Measurements from ENCODE around the gene TBRG4.
"Not testable (repeated sequence)": the region's sequence is repeated elsewhere in the genome, so short reads cannot be mapped to it uniquely, and the experiment has no call there.

TBRG4 gene

DNA sequence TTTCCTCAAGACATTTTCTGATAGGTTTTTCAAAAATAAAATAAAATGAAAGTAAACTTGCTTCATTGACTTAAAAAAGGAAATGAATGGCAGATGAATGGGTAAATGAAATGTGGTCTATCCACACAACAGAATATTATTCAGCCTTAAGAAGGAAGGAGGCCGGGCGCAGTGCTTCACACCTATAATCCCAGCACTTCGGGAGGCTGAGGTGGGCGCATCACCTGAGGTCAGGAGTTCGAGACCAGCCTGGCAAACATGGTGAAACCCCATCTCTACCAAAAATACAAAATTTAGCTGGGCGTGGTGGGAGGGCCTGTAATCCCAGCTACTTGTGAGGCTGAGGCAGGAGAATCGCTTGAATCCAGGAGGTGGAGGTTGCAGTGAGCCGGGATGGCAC, 42.4 kb upstream of the TBRG4 start:
- not testable (repeated sequence) for H3K4me3 ChIP-seq (ENCODE audit: low read length); H3K9me3 ChIP-seq (ENCODE audit: insufficient read depth, low read depth, low read length); H3K27ac ChIP-seq (ENCODE audit: low read depth, low read length); H3K9ac ChIP-seq (ENCODE audit: low read depth, low read length); H3K36me3 ChIP-seq (ENCODE audit: insufficient read depth, low read length); H3K4me1 ChIP-seq (ENCODE audit: insufficient read depth, low read length)
- WGBS: 91% methylated on average over 8 of the region's 8 CpGs
- H3K27me3 ChIP-seq (ENCODE audit: insufficient read depth, low read length): peaks cover 25% of the 10 kb centered on the region

DNA sequence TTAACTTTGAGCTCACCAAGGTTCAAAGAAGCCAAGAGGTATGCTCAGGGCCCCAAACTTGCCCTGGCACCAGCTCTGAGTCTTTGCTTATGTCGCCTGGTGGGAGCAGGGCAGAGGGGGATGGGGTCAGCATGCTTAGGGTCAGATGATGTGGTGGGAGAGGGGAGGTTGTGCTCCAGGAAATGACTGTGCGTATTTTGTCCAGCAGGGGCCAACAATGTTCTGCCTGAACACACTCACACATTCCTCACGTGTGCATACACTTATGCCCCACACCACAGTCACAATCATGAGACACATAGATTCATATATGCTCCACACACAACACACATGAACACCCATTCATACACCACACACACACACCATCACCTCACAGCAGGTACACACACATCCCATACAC, 41.7 kb upstream of the TBRG4 start:
- Histone ChIP-seq H3K4me1 (ENCODE audit: insufficient read depth, low read length) (no peaks in the 10 kb centered on the region), H3K36me3 (ENCODE audit: insufficient read depth, low read length) (no peaks in the 10 kb centered on the region), H3K9me3 (ENCODE audit: insufficient read depth, low read depth, low read length) (no peaks in the 10 kb centered on the region), H3K9ac (ENCODE audit: low read depth, low read length) (no peak overlapping the region), H3K27ac (ENCODE audit: low read depth, low read length) (no peak overlapping the region), H3K27me3 (ENCODE audit: insufficient read depth, low read length) (peaks cover 19% of the 10 kb centered on the region), H3K4me3 (ENCODE audit: low read length) (no peak overlapping the region)
- 80% methylated on average over 3 of the region's 3 CpGs for WGBS

DNA sequence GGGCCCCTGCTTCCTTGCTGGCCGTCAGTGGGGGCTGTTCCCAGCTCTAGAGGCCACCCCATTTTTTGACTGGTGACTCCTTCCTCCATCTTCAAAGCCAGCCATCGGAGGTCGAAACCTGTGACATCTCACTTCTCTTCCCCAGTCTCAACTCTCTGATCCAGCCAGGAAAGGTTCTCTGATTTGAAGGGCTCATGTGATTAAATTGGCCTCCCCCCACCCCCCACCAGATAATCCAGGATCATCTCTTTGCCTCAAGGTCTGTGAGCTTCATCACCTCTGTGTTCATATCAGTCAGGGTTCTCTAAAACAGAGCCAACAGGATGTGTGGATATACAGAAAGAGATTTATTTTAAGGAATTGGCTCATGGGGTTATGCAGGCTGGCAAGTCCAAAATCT, 40.5 kb upstream of the TBRG4 start:
- 78% methylated on average over 3 of the region's 3 CpGs for WGBS
- H3K4me1 ChIP-seq (ENCODE audit: insufficient read depth, low read length): no peaks in the 10 kb centered on the region
- H3K9ac ChIP-seq (ENCODE audit: low read depth, low read length): no peak overlapping the region
- H3K27ac ChIP-seq (ENCODE audit: low read depth, low read length): no peak overlapping the region
- H3K36me3 ChIP-seq (ENCODE audit: insufficient read depth, low read length): no peaks in the 10 kb centered on the region
- H3K4me3 ChIP-seq (ENCODE audit: low read length): no peak overlapping the region
- no peaks in the 10 kb centered on the region for H3K9me3 ChIP-seq (ENCODE audit: insufficient read depth, low read depth, low read length)
- H3K27me3 ChIP-seq (ENCODE audit: insufficient read depth, low read length): peaks cover 7% of the 10 kb centered on the region

DNA sequence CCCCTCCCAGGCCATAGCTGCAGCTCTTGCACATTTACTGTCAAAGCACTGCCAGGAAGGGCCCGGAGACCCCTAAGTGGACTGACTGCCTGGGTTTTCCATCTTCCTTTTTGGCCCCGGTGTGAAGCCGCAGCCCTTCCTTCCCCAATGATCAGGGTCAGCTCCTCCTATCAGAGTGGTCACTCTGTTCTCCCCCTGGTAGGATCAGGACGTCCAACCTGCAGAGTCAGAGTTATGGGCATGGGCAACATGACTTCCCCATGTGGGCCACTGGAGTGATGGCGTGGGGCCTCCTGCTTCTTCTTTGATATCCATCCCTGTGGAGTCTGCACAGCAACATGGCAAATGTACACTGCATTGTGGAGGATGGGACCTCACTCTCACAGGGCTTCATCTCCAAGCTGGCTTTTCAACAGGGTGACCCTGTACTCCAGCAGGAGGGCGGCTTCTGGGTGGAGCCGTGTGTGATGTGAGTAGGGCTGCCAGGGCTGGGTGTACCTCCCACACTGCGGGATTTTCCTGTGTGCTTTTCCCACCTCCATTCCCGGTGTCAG, 39.7 kb upstream of the TBRG4 start:
- Histone ChIP-seq H3K9ac (ENCODE audit: low read depth, low read length) (no peak overlapping the region), H3K27ac (ENCODE audit: low read depth, low read length) (no peak overlapping the region), H3K27me3 (ENCODE audit: insufficient read depth, low read length) (no peaks in the 10 kb centered on the region), H3K4me1 (ENCODE audit: insufficient read depth, low read length) (no peaks in the 10 kb centered on the region), H3K36me3 (ENCODE audit: insufficient read depth, low read length) (no peaks in the 10 kb centered on the region), H3K9me3 (ENCODE audit: insufficient read depth, low read depth, low read length) (no peaks in the 10 kb centered on the region), H3K4me3 (ENCODE audit: low read length) (no peak overlapping the region)
- WGBS: 83% methylated on average over 9 of the region's 9 CpGs

DNA sequence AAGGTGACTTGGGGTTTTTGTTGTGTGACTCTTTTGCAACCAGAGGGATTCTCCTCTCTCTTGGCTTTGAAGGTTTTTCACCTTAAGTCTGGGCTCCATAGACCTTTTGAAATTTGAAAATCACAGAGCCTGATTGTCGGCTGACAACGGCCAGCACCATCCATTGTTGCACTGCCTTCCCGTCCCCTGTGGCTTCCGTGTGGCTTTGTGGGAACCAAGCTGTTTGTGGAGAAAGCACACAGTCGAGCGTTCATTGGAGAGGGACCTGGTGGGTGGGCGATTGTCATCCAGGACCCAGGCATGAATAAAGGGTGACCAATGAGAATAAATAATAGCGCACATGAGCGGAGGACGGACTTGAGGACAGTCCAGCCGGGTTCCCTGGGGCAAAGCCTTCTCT, 38.7 kb upstream of the TBRG4 start:
- H3K9me3 ChIP-seq (ENCODE audit: insufficient read depth, low read depth, low read length): no peaks in the 10 kb centered on the region
- H3K4me1 ChIP-seq (ENCODE audit: insufficient read depth, low read length): no peaks in the 10 kb centered on the region
- H3K4me3 ChIP-seq (ENCODE audit: low read length): no peak overlapping the region
- no peaks in the 10 kb centered on the region for H3K36me3 ChIP-seq (ENCODE audit: insufficient read depth, low read length)
- 91% methylated on average over 11 of the region's 11 CpGs for WGBS
- no peak overlapping the region for H3K9ac ChIP-seq (ENCODE audit: low read depth, low read length)
- no peaks in the 10 kb centered on the region for H3K27me3 ChIP-seq (ENCODE audit: insufficient read depth, low read length)
- no peak overlapping the region for H3K27ac ChIP-seq (ENCODE audit: low read depth, low read length)

DNA sequence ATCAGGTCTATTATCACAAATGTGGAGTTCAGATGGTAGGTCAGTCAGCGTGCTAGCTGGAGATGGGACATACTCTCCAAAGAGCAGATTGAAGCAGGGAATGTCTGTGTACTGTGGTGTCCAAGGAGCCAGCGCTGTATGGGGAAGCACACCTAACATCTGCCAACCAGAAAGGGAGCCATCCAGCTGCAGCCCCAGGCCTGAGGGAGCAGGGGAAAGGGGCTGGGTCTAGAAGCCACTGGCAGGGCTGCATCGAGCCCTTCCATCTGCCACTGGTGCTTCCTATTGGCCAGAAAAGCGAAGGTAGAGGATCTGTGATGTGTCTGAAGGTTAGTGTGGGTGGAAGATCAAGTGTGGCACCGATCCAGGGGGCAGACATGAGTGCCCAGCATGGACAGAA, 38.1 kb upstream of the TBRG4 start:
- WGBS: 80% methylated on average over 5 of the region's 5 CpGs
- no peaks in the 10 kb centered on the region for H3K27me3 ChIP-seq (ENCODE audit: insufficient read depth, low read length)
- no peak overlapping the region for H3K4me3 ChIP-seq (ENCODE audit: low read length)
- no peaks in the 10 kb centered on the region for H3K9me3 ChIP-seq (ENCODE audit: insufficient read depth, low read depth, low read length)
- no peak overlapping the region for H3K9ac ChIP-seq (ENCODE audit: low read depth, low read length)
- H3K36me3 ChIP-seq (ENCODE audit: insufficient read depth, low read length): no peaks in the 10 kb centered on the region
- H3K27ac ChIP-seq (ENCODE audit: low read depth, low read length): no peak overlapping the region
- no peaks in the 10 kb centered on the region for H3K4me1 ChIP-seq (ENCODE audit: insufficient read depth, low read length)

DNA sequence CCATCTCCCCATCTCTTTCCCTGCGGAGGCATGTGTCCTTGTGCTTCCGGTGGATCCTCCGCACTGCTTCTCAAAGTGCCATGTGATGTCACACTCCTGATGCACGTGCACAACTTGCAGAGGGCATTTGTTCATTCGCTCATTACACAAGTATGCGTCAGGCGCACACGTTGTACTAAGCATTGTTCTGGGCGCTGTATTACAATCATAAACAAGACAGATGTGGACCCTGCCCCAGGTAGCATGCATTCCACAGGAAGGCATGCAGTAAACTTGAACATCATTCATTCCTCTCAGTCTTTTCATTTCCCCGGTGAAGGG, 37.1 kb upstream of the TBRG4 start:
- Histone ChIP-seq H3K4me3 (ENCODE audit: low read length) (no peak overlapping the region), H3K27me3 (ENCODE audit: insufficient read depth, low read length) (no peaks in the 10 kb centered on the region), H3K27ac (ENCODE audit: low read depth, low read length) (no peak overlapping the region), H3K9me3 (ENCODE audit: insufficient read depth, low read depth, low read length) (no peaks in the 10 kb centered on the region), H3K9ac (ENCODE audit: low read depth, low read length) (no peak overlapping the region), H3K4me1 (ENCODE audit: insufficient read depth, low read length) (no peaks in the 10 kb centered on the region), H3K36me3 (ENCODE audit: insufficient read depth, low read length) (no peaks in the 10 kb centered on the region)
- 93% methylated on average over 10 of the region's 10 CpGs for WGBS

DNA sequence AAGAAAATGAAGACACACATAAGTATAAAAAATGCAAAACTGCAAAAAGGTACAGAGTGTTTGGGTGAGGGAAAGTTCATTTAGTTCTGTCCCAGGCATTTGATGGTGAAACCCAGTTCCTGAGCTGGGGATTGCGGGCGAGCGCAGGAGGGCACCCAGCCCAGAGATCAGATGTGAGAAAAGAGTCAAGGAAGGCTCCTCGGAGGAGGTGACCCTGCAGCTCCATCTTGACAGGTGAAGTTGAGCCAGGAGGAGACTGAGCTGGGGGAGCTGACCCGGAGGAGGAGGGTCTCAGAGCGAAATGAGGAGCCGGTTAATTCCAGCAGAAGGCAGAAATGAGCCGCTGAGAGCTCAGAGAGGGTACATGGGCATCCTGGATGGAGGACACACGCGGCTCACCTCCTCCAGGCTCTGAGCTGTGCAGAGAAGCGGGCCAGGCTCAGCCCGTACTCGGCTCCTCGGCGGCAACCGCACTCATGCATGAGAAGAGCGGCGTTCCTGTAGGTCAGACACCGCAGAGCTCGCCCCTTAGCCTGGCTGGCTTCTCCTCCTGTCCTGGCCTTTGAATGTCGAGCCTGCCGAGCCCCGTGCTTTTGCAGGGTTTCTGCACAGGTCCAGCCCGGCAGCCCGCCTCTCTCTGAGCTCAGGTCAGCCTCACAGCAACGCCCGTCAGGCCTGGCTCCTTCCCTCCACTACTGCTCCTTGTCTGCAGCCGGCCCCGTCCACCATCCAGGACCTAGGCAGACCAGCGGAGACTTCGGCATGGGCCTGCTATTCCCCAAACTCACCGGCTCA, 36.6 kb upstream of the TBRG4 start:
- Histone ChIP-seq H3K27ac (ENCODE audit: low read depth, low read length) (no peak overlapping the region), H3K4me1 (ENCODE audit: insufficient read depth, low read length) (no peaks in the 10 kb centered on the region), H3K9ac (ENCODE audit: low read depth, low read length) (no peak overlapping the region), H3K4me3 (ENCODE audit: low read length) (no peak overlapping the region), H3K9me3 (ENCODE audit: insufficient read depth, low read depth, low read length) (no peaks in the 10 kb centered on the region), H3K27me3 (ENCODE audit: insufficient read depth, low read length) (no peaks in the 10 kb centered on the region), H3K36me3 (ENCODE audit: insufficient read depth, low read length) (no peaks in the 10 kb centered on the region)
- 88% methylated on average over 32 of the region's 32 CpGs for WGBS

DNA sequence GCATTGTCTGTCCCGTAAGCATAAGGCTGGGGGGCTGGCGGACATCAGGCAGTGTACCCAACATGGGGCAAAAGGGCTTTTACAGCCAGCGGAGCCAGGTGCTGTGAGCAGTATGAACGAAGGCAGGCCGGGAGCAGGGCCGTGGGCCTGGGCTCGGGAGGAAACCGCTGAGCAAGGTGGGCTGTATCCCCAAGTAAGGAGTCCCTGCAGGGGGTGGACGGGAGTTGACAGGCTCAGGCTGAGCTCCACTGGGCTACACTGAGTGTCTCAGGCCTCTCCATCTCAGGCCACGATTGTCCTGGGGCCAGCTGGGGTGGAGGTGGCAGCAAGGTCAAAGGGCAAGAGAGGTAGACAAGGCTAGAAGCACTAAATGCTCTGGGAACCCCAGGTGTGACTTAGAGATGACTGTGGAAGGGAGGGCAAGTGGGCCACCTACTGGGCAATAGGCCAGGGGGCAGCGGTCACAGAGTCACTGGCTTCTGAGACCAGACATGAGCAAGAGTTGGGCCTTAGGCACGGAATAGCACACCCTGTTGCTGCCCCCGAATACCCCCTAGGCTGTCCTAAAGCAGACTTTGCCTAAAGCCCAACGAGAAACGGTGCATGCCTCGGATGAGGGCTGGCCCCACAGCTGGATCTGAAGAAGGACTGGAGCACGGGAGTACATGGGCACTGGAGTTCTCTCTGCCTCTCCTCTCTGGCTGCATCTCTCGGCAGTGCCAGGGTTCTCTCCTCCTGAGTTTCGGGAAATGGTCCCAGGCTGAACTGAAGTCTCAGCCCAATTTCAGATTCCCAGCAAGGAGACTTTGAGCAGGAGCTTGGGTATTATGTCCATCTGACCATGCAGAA, 35.3 kb upstream of the TBRG4 start:
- Histone ChIP-seq H3K4me3 (ENCODE audit: low read length) (no peak overlapping the region), H3K27ac (ENCODE audit: low read depth, low read length) (no peak overlapping the region), H3K36me3 (ENCODE audit: insufficient read depth, low read length) (no peaks in the 10 kb centered on the region), H3K27me3 (ENCODE audit: insufficient read depth, low read length) (no peaks in the 10 kb centered on the region), H3K9me3 (ENCODE audit: insufficient read depth, low read depth, low read length) (no peaks in the 10 kb centered on the region), H3K9ac (ENCODE audit: low read depth, low read length) (no peak overlapping the region), H3K4me1 (ENCODE audit: insufficient read depth, low read length) (no peaks in the 10 kb centered on the region)
- 85% methylated on average over 19 of the region's 19 CpGs for WGBS

DNA sequence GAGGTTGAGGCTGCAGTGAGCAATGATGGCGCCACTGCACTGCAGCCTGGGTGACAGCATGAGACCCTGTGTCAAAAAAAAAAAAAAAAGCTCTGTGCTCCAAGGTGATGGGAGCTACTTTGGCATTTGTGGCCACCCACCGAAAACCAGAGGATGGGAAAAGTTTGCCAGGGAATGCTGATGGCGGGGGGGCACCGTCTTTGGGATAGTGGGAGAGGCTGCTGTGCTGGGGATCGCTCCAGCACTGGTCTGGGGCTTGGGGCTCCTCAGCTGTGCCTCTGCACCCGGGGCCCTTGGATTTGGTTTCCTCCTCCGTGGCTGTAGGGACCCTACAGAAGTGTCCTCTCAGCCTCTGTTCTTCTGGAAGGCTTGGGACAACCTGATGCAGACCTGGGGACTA, 34.4 kb upstream of the TBRG4 start:
- H3K9me3 ChIP-seq (ENCODE audit: insufficient read depth, low read depth, low read length): no peaks in the 10 kb centered on the region
- H3K4me1 ChIP-seq (ENCODE audit: insufficient read depth, low read length): no peaks in the 10 kb centered on the region
- H3K36me3 ChIP-seq (ENCODE audit: insufficient read depth, low read length): no peaks in the 10 kb centered on the region
- H3K27ac ChIP-seq (ENCODE audit: low read depth, low read length): no peak overlapping the region
- 93% methylated on average over 7 of the region's 7 CpGs for WGBS
- no peak overlapping the region for H3K9ac ChIP-seq (ENCODE audit: low read depth, low read length)
- H3K4me3 ChIP-seq (ENCODE audit: low read length): no peak overlapping the region
- no peaks in the 10 kb centered on the region for H3K27me3 ChIP-seq (ENCODE audit: insufficient read depth, low read length)

DNA sequence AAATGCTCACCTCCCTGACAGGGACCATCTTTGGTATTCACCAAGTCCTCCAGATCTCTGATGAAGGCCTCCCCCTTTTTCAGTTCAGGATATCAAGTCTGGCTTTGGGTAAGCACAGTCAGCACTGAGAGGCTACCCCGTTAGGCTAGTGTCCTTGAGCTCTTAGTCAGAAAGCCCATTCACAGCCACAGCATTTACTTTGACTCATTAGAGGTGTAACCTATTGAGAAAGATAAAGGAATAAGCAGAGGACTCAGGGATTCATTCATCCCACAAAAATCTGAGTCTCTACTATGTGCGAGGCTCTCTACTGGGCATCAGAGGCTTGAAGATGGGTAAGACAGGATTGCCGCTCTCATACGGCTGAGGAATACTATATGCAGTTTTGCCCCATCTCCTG, 32.1 kb upstream of the TBRG4 start:
- Histone ChIP-seq H3K36me3 (ENCODE audit: insufficient read depth, low read length) (no peaks in the 10 kb centered on the region), H3K9ac (ENCODE audit: low read depth, low read length) (no peak overlapping the region), H3K9me3 (ENCODE audit: insufficient read depth, low read depth, low read length) (no peaks in the 10 kb centered on the region), H3K27ac (ENCODE audit: low read depth, low read length) (no peak overlapping the region), H3K4me3 (ENCODE audit: low read length) (no peak overlapping the region), H3K27me3 (ENCODE audit: insufficient read depth, low read length) (no peaks in the 10 kb centered on the region), H3K4me1 (ENCODE audit: insufficient read depth, low read length) (no peaks in the 10 kb centered on the region)
- 86% methylated on average over 4 of the region's 4 CpGs for WGBS
